Activated T-helper 1 cell treated with anti-CD3 and anti-CD28 coated beads, Interleukin-2, amount 50 U/mL, for 16 hours (primary cell): ENCODE measurements around the gene CFAP119.

Source experiments
- DNase-seq, 2 donors: peaks; one replicate each; pipeline ENCODE4 v3.0.0-alpha.2; 2020; ENCODE audit warnings: low read depth in 1 of 2, low spot score in 1 of 2

CFAP119 gene

GRCh38 chr16:30715750-30716445 is 46.0 kb downstream of the CFAP119 start:
- DNase-seq = peak in 1 of 2 donors; percentile 10

- DNase-seq = no peak
Observed at GRCh38 chr16:30711712-30712111, 50.1 kb downstream of the CFAP119 start.

GRCh38 chr16:30710971-30711370 is 50.9 kb downstream of the CFAP119 start:
- no peak for DNase-seq
